Measurements from ENCODE around the gene LRFN2.

The LRFN2 gene

GRCh38 chr6:40343877-40344565 is 243.1 kb downstream of the LRFN2 start:
- no peak overlapping the region for H3K27ac ChIP-seq

GRCh38 chr6:40343318-40343876 is 243.8 kb downstream of the LRFN2 start:
- TF ChIP-seq CTCF (conservative IDR thresholded peaks at IDR 0.05) = no peak
- H3K27ac ChIP-seq = no peak overlapping the region

More at GRCh38 chr6:40343877-40344565, 243.1 kb downstream of the LRFN2 start:
- TF ChIP-seq CTCF (conservative IDR thresholded peaks at IDR 0.05) = no peak

GRCh38 chr6:40342723-40343122 is 244.4 kb downstream of the LRFN2 start:
- TF ChIP-seq CTCF (conservative IDR thresholded peaks at IDR 0.05) = no peak

GRCh38 chr6:40341726-40342125 is 245.4 kb downstream of the LRFN2 start:
- no peak overlapping the region for H3K27ac ChIP-seq
- no peak for TF ChIP-seq CTCF (conservative IDR thresholded peaks at IDR 0.05)

More at GRCh38 chr6:40342723-40343122, 244.4 kb downstream of the LRFN2 start:
- H3K27ac ChIP-seq = no peak overlapping the region
